HG02981 (cell line): ENCODE results near the gene STC2.
"Not testable (repeated sequence)": the region's sequence is repeated elsewhere in the genome, so short reads cannot be mapped to it uniquely, and the experiment has no call there.

Source experiments
- ATAC-seq: cut with Tn5 transposase; IDR thresholded peaks from one replicate; pipeline ENCODE4 v1.9.1; 2021; ENCODE audit warnings: mild to moderate bottlenecking, moderate library complexity; ENCODE audit not compliant: unreplicated experiment

The STC2 gene, protein sequence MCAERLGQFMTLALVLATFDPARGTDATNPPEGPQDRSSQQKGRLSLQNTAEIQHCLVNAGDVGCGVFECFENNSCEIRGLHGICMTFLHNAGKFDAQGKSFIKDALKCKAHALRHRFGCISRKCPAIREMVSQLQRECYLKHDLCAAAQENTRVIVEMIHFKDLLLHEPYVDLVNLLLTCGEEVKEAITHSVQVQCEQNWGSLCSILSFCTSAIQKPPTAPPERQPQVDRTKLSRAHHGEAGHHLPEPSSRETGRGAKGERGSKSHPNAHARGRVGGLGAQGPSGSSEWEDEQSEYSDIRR

GRCh38 chr5:173327948-173328843, at the start of gene STC2:
Gene STC2 (minus strand): TSS chr5:173328414. CDS start chr5:173328193, 221 bp downstream.
- peak; percentile 58 for ATAC-seq

DNA sequence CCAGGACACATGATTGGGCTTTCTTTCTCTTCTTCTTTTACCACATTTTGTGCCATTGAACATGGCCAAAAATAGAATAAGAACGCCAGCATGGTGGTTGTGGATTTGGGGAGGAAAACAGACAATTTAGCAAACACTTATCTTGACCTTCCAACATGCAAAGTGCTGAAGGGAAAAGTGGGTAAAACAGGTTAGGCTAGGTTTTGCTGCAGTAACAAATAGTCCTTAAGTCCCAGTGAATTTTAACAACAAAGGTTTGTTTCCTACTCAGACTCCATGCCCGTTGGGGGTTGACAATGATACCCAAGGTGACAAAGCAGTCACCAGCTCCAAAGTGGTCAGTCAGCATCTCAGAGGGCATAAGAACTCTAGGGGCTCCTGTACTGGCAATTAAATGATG, 43.2 kb upstream of the STC2 start:
- ATAC-seq = no peak

DNA sequence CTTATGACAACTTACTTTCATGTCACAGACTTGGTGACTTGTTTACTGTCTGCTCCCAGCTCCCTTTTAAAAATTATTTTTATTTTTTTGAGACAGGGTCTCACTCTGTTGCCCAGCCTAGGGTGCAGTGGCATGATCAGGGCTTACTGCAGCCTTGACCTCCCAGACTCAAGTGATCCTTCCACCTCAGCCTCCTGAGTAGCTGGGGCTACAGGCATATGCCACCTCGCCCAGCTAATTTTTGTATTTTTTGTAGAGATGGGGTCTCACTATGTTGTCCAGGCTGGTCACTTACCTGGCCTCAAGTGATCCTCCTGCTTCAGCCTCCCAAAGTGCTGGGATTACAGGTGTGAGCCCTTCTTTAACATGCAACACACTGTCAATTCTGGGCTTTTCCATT, 35.2 kb upstream of the STC2 start:
- not testable (repeated sequence) for ATAC-seq

- ATAC-seq = no peak
Measured at GRCh38 chr5:173355561-173355960, 27.3 kb upstream of the STC2 start.

GRCh38 chr5:173354645-173355044, 26.4 kb upstream of the STC2 start:
- no peak for ATAC-seq

DNA sequence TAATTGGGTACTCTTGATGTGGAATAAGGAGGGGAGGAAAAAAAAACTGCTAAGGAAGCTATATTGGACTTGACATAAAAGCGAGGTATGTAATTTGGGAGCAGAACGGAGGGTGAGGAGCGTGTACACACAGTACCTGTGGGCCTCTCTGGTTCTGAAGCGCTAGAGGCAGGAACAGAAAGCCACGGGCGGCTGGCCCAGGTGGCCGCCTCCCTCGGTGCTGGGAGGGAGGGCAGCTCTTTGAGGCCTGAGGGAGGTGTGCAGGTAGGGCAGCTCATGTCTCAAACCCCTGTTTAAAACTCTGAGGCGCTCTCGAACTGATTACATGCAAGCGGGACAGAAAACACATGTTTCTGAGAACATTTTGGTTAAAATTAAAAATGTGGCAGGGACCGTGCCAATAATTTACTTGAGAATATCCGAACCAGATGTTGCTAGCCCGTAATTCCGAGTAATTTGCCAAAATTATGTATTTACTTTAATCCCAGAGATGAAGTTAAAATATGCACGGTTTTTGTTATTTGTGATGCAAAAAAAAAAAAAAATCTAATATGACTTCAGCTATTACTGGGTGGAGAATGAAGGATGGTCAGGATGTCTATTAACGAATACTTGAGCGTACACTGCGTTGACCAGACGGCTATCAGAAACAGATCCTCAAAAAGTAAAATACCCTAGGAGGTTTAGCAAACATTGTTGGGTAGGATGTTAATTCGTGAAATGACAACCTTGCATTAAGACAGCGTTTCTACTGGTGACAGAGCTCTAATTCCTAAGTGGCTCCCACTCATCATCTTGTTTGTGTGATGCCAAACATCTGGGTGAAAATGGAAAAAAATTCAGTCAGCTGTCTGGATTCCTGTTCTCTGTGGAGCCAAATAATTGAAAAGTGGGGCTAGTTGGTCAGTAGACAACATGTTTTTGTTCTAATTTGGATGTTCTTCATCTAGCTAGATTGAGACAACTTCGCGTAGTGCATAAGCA, 24.4 kb upstream of the STC2 start:
- no peak for ATAC-seq

DNA sequence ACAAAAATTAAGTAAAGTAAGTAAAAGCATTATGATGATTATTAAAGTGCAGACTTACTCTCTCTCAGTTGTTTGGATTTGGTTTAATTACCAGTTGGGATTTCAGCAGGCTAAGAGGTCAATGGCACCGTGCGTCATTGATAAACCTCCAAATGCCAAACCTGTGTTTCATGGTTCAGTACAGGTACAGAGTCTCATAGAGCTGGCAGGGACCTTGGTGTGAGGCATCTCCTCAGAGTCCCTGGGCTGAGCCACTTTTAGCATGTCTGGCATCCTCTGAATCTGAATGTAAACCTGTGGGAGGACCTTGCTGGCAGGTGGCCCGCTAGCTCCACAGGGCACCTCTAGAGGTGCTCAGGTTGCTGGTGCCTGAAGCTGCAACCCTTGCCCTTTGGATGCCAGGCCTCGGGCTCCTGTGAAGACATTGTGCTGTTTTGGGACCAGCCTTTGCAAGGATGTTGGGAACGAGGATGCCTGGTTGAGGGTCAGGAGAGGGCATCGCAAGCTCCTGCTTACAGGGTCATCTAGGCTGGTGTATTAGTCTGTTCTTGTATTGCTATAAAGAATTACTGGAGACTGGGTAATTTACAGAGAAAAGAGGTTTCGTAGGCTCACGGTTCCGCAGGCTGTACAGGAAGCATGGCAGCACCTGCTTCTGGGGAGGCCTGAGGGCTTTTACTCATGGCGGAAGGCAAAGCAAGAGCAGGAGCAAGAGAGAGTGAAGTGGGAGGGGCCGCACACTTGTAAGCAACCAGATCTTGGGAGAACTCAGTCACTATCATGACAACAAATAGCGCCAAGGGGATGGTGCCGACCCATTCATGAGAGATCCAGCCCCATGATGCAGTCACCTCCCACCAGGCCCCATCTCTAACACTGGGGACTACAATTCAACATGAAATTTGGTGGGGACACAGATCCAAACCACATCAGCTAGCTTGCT, 14.9 kb upstream of the STC2 start:
- ATAC-seq = no peak

DNA sequence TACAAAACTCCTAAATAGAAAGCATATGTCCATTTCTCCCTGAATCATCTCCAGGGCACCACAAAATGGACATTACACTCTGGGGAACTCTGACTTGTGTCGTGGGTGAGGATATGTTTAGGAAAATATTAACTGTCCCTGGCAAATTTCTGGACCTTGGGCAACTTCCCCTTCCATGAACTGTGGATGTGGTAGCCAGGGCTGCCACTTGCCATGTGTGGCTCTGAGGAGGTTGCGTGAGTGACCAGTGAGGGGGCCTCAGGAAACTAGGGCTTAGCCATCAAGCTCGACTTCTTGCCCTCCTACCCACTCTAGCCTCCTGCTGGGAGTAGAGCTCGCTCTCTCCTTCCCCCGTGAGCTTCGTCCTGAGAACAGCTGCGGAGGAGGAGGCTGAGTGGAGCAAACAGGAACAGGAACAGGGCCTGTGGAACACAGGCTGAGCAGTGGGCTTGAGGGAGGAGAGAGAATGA, 13.8 kb upstream of the STC2 start:
- no peak for ATAC-seq

GRCh38 chr5:173340984-173341383, 12.8 kb upstream of the STC2 start:
- ATAC-seq = no peak

DNA sequence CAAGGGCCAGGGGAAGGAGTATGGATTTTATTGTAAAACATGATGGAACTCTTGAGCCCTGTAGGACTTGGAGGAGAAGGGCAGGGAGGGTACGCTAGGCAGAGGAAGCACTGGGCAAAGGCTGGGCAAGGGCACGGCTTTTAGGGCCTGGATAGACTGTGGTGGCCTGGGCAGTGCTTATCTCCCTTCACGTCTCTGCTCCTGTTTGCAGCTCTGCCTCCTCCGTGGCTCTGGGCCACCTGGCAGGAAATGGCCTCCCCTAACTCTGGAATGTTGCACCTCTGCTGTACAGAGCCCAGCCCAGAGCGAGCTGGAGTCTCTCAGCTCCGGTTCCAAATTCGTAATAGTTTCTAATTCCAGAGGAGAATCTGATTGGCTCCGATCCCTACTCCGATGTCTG, 12.2 kb upstream of the STC2 start:
- no peak for ATAC-seq

DNA sequence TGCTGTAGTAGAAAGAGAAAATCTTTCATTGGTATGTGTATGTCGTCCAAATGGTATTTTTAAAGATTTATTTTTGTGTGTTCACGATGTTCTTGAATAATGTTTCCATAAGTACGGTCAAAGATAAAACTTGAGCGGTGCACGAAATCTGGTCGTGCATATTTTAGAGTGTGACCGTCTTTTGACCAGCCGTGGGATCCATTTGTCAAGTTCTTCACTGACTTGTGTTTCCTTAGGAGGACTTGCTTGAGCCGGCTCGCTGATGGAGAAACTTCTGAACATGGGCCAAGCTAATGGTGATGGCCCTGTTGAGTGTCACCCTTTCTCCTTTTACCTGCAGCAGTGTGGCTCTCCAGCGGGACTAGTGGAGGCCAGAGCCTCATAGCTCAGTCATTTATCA, 11.1 kb upstream of the STC2 start:
- no peak for ATAC-seq

DNA sequence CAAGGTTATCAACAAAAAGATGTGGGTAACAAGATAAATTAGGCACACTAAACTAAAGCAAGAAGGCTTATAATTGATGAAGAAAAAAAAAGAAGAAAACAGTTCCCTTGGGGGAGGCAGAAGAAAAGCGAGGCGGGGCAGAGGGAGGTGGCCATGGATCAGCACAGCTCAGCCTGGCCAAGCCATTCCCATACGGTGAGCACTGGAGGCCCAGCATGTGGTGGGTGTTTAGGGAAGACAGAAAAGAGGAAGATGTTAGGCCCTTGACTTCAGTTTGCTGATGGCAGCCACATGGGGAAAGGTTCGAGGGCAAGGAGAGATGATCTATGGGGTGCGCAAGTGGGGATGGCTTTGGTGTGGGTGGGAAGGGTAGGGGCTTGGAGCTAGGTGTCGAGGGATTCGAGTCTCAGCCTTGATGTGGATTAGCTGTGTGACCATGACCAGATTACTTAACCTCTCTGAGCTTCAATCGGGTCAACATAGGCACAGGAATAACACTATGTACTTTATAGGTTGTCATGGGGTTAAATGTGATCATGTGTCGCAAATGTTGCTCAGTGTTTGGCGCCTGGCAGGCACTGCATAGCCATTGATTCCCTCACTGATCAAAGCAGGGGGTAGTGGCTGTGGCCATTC, 10.3 kb upstream of the STC2 start:
- no peak for ATAC-seq

DNA sequence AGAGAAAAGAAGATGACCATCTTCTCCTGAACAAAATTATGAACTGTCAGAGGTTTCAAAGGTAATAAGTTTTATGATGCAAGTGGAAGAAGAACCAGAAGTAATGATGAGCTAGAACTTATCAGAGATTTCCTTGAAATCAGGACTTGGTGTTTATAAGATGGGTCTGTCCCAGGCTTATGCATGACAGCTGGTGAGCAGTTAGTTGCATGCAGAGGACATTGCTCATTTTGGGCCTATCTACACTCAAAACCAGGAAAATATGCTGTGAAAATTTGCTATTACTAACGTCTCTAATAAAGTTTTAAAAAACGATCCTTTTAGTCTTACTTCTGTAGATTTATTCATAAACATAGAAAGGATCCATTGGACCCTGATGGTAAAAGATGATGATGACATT, 6.6 kb upstream of the STC2 start:
- ATAC-seq = no peak

GRCh38 chr5:173333925-173334661, 5.9 kb upstream of the STC2 start:
- ATAC-seq = no peak

GRCh38 chr5:173331956-173332479, 3.8 kb upstream of the STC2 start:
- peak; percentile 55 for ATAC-seq

DNA sequence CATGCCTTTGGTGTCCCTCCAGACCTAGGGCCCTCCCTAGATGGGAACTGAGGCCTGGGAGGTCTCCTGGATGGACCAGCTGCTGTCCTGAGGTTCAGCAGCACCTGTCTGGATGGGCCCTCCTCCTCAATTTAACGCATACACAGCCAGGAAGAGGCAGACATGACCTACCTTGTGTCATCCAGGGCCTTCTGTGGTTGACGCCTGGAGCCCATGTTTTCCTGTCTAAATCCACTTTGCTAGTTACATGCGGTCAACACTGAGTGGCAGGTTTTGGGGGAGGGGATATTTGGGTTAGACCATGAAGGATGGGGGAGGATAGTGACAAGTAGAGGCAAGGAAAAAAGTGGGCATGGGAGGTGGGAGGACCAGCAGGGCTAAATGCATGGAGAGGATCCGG, 3.1 kb upstream of the STC2 start:
- ATAC-seq = no peak

- no peak for ATAC-seq
Measured at GRCh38 chr5:173330338-173331206, 2.4 kb upstream of the STC2 start.
